CD4-positive, alpha-beta T cell treated with Interleukin-2 at 100 ng/mL for 4 hours (primary cell): ENCODE measurements around the gene TANC2.
"Not testable (repeated sequence)": the region's sequence is repeated elsewhere in the genome, so short reads cannot be mapped to it uniquely, and the experiment has no call there.

Experiments
- DNase-seq: peaks from one replicate; pipeline ENCODE4 v3.0.0-alpha.2; 2020; ENCODE audit warnings: low spot score

TANC2 gene

DNA sequence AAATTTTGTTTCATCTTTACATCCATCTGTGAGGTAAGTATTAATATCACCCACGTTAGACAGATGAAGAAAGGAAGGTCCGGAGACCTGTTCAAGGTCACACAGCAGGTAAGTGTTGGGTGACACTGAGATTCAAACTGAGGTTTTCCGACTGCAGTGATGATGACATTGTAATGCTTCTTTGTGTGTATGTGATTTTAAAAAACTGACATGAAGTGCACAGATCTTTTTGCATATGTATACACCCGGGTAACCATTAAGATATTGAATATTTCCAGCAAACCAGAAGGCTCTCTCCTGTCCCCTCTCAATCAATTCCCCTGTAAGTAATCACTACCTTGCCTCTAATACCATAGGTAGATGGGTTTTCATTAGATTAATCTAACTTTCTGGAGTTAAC, 1.5 kb upstream of the TANC2 start:
- no peak for DNase-seq

DNA sequence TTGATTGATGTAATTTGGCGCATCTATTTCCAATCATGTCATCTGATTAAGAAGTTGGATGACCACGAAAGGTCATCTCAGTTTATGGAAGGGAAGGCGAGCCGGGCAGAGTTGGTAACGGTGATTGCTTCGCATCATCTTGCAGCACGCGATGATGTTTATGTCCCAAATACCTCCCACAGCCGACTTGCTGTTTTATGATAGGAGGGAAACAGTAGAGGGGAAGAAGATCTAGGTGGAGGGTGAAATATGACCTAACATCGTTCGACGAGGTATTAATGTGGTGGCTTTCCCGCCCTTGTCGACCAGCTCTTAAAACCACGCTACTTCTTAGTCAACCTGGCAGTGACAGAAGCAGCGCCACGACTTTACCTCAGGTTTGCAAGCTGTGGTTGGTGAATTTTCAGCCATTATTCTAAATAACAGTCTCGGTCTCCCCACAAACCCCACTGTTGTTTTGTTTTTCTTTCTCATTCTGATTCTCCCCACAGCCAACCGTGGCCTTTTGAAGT, 805 bp upstream of the TANC2 start:
- DNase-seq, result peak; percentile 40

DNA sequence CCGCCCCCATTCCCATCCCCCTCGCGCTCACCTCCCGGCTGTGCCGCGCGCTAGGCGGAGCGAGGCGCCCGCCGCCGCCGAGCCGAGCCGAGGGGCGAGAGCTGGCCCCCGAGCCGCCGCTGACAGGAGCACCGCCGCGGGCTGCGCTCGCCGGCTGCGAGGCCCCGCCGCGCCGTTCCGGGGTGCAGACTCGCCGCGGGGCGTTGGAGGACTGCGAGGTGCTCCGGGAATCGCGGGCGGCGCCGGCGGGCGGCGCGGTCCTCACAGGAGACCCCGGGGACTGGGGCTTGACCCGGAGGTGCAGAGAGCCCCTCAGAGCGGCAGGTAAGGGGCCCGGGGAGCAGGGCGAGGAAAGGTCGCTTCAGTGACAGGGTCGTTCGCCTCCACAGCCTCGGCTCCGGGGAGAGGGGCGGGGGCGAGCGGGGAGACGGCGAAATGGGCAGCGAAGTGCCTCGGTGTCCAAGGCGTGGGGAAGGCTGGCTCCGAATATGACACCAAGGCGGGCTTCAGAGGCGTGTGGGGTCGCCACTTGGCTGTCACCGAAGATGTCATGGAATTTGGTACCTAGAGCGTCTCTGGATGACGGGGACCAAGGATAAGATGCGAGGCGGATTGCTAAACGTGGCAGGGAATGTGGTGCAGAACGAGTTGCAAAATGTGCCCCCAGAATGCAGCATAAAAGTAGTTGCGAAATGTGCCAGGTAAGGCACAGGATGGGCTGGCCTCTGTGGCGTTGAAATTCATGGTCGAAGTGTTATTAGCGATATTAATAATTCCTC, 580 bp downstream of the TANC2 start:
- DNase-seq, result no peak

DNA sequence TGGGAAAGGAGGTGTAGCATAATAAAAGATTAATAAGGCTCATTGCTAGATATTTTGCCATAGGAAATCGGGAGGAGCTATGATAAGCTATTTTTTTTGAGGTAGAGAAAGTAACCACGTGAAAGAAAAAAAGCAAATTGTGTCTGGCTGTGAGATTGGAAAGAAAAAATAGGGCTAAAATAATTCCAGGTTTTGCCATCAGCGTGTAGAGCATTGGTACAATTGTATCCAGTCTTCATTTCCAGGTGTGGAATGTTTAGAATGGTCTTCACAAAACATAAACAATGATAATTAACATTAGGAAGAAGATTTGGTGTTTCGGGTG, 1.1 kb downstream of the TANC2 start:
- no peak for DNase-seq

DNA sequence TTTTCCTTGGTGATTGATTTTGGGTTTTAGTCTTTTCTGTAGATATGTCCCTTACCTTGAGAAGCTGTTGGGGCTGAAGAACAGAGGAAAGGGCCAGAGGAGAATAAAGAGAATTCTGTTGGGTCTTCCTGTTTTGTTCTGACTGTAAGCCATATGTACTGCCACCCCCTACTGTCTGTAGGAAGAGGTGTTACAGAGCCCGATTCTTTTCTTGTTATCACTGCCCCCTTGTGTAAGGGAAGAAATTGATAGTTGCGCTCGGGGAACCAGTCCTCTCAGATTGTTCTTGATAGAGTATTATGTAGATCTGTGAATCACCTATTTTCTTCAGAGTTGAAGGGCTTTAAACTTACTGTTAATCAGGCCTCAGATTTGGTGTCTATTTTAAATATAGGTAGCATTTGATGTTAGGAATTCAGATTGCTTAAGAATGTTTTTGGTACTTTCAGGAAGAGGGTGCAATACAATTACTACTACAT, 2.4 kb downstream of the TANC2 start:
- peak; percentile 84 for DNase-seq

DNA sequence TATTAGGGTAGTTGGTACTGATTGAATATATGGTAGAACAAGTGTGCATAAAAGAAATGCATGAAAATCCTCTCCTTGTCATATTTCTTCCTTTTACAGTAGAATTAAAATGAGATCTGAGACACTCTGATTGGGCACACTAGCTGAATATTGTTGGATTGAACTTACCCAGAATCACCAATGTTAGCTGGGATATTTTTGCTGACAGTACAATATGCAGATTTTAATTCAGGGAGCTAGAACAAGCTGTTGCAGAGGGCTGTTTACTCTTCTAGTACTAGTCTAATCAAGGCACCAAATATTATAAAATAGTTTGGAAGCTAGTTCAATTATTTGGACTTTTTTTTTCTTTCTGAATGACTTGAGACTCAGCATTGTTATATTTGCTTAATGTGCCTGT, 4.6 kb downstream of the TANC2 start:
- DNase-seq, result no peak

DNA sequence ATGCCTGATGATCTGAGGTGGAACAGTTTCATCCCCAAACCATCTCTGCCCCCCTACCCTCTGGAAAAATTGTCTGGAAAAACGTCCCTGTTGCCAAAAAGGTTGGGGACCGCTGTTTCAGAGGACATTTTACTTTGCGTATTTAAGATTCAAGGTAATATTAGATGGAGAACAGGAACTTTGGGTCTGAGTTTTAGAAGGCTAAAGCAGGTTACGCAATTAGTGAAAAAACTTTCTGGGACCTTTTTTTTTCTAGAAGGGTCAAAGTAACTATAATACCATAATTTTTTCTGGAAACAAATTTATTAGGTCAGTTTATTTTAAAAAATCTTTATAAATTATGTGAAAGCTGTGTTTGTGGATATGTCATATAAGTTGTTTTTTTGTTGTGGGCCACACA, 5.8 kb downstream of the TANC2 start:
- no peak for DNase-seq

DNA sequence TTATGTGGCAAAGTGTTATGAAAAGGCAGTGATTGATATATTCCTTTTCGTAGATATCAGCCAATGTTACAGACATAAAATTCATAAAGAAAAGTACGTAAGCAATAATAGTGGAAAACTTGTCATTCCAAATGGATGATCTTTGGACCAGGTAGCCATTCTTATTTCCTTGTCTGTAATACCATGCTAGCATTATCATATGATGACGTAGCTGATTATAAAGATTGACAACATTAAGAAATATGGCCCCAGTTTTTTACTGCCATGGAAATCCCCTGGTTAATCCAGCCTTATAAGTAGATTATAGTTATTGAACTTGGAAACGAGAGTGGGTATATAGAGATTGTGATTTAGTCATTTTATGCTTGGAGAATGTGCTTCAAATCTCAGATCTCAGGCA, 8.8 kb downstream of the TANC2 start:
- DNase-seq, result no peak

DNA sequence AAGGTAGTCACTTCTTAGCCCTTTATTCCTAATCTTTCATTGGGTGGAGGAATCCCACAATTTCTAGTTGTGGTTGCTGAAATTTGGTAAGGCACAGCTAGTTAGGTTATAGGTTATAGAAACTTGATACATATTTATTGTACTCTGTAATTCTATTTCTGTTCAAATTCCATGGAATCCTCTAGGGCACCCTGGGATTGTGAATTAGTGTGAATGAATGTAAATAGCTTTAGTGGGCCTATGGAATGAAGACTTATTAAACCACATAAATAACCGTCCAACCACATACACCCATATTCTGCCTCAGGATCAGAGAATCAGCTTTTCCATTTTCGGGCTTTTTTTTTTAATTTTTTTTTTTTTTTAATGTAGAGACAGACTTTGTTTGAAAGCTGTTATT, 9.2 kb downstream of the TANC2 start:
- no peak for DNase-seq

DNA sequence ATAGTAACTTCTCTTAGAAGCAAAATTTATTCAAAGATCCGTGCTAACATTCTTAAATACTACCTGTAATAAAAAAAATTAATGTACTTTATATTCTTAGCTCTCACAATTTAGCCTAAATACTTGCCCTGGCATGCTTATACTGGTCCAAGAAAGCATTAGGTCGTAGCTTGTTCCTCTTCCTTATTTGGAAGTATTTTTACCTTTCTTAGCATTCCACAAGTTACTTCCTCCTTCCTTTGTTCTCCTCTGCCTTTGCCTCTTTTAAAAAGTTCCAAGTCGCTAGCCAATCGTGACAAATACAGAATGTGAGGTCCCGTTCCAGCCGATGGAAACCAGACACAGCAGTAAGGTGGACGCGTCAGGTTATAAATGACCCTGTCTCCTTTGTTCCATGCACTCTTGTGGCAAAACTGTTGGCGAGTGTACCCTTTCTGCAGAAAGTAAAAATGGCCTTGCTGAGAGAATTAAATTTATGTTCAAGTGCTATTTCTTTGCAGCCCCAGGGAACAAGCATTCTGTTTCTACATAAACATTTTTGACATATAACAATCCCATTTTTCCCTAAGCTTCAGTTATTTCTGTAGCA, 10.7 kb downstream of the TANC2 start:
- DNase-seq, result not testable (repeated sequence)

DNA sequence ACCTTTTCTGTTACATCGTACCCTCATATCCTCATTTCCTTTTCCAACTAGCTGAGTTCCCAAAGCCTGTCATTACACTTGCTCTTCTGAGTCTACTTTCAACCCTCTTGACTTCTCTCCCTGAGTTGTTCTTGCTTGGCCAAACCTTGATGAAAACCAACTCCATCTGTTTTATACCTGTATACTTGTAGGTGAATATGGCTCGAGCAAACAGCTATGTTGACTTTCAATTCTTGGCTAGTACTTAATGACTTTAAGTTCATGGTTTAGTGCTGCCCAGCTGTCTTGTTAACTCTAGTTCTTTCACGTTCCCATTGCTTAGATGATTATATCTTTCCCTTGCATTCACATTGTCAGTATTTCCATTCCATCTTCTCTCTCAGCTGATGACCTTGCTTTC, 14.8 kb downstream of the TANC2 start:
- no peak for DNase-seq

DNA sequence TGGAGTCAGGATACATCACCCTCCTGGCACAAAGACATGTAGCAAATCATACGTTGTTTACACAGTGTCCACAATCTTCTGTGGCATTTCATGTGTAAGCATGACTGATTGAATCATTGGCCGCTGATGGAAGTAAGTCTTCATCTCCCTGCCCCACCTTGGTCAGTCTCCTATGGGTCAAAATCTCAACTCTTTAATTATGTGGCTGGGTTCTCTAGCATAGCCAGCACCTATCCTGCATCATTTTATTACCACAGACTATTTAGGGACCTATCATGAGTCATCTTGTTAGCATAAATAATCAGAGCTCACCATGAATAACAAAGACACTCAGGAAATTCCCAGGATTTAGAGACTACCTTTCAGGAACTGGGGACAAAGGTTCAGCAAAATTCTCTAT, 15.9 kb downstream of the TANC2 start:
- no peak for DNase-seq

DNA sequence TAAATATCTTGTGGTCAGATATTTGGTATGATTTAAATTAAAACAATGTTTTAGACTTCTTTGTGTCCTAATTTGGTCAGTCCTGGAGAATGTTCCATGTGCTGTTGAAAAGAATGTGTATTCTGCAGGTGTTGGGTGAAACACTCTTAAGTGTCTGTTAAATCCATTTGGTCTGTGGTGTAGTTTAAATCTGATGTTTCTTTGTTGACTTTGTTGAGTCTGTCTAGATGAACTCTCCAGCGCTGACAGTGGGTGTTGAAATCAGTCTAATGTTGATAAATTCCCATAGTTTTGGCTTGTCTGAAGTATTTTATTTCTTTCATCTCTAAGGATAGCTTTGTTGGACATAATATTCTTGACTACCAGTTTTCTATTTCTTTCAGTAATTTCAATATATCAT, 18.8 kb downstream of the TANC2 start:
- no peak for DNase-seq

DNA sequence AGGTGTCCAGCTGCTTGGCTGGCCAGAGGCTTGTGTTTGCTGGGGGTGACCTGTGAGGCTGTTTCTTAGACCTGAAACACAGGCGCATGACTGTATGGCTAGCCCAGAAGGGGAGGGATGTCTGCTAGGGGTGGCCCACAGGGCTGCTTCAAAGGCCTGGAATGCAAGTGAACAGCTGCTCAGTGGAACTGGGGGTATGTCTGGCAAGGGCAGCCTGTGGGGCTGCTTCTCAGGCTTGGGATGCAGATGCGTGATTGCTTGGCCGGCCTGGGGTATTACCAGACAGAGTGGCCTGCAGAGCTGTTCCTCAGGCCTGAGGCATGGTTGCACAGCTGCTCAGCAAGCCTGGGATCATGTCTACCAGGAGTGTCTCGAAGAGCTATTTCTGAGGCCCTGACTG, 20.5 kb downstream of the TANC2 start:
- DNase-seq, result no peak

DNA sequence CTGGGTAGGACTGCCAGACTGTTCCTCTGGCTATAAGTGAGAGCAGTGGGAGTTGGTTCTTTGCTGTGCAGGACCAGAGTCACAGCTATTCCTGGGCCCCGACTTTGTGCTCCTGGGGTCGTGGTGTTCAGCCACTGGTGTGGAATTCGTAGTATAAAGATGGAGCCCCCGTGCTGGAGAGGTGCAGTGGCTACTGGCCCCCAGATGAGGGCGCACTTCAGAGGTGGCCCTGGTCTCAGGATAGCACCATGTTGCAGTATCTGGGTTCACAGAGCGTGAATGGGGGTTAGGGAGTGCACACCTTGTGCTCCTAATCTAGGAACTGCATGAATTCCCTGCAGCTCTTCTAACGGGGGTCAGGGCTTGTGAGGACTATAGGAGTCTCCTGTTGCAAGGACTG, 21.1 kb downstream of the TANC2 start:
- no peak for DNase-seq

DNA sequence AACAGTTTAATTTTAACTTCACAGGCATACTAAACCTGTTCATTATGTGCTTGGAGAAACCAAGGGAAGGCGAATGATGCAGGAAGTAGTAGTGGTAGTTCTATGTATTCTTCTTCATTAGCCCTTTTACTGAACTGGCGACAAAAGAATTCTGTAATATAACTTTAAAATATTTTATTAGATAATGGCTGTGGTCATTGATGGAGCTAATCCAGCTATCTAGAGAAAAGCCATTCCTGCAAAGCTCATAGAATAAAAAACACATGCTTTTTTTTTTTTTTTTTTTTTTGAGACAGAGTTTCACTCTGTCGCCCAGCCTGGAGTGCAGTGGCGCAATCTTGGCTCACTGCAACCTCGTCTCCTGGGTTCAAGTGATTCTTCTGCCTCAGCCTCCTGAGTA, 23.5 kb downstream of the TANC2 start:
- no peak for DNase-seq

DNA sequence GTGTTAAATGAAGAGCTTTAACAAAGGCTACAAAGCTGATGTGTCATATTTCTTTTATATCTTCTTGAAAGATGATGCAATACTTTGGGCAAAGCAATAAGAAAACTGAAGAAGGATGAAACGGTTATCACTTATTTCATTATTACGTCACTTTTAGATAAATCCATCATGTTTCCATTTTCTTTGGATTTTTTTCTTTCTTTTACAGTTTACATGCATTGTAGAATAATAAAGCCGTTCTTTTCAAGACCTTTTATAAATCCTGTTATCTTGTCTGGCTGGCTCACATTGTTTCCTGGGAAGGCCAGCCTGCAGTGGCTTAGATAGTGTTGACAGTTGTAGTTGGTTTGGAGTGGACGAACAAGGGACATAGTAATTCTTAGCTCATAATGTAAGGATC, 28.9 kb downstream of the TANC2 start:
- DNase-seq, result no peak

DNA sequence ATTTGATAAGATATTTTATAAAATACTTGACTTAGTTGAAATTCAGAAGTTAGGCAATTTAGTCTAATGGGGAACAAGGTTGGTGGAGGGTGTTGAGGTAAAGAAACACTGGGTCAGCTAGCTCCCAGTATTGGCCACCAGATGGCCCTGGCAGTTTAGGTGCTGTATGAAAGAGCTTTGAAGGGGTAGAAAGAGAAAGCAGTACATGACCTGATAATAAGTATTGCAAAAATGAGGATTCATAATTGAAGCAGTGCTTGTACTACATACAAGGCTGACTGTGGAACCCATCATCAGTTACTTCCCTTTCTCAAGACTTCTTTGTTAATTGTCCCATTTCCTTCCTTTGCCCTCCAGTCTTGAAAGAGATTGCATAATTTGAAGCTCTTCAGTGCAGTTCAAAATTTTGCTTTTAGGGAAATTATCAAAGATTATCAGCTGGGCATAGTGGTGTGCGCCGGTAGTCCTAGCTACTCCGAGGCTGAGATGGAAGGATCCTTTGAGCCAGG, 29.4 kb downstream of the TANC2 start:
- peak; percentile 12 for DNase-seq

DNA sequence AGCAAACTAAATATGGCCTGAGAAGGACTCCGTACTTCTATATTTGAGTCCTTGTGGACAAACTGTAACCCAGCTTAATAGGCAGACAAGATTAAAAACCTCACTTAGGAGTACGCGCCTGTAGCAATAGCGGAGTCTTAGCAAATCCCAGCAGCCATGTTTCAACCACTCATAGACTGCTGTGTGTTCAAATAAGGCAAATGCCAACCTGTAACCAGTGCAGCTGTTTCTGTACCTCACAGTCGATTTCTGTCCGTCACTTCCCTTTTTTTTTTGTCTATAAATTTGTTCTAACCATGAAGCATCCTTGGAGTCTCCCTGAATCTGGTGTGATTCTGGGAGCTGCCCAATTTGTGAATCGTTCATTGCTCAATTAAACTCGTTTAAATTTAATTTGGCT, 30.2 kb downstream of the TANC2 start:
- no peak for DNase-seq

DNA sequence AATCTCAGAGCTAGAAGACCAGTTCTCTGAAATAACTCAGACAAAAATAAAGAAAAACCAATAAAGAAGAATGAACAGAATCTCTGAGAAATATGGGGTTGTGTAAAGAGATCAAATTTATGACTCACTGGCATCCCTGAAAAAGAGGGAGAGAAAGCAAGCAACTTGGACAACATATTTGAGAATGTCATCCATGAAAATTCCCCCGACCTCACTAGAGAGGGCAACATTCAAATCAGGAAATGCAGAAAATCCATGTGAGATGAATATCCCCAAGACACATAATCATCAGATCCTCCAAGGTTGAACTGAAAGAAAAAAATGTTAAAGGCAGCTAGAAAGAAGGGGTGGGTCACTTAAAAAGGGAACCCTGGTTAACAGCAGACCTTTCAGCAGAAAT, 32.1 kb downstream of the TANC2 start:
- no peak for DNase-seq

DNA sequence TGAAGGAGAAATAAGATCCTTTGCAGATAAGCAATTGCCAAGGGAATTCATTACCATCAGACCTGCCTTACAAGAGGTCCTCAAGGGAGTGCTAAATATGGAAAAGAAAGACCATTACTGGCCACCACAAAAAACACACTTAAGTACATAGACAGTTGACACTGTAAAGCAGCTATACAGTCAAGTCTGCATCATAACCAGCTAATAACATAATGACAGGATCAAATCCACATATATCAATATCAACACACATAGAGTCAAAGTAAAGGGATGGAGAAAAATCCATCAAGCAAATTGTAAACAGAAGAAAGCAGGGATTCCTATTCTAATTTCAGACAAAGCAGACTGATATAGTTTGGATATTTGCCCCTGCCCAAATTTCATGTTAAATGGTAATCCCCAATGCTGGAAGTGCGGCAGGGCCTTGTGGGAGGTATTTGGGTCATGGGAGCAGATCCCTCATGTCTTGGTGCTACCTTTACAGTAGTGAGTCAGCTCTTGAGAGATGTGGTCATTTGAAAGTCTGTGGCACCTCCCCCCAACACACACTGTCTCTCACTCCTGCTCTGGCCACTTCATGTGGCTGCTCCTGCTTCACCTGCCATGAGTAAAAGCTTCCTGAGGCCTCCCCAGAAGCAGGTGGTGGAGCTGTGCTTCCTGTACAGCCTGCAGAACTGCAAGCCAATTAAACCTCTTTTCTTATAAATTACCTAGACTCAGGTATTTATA, 32.8 kb downstream of the TANC2 start:
- DNase-seq, result no peak

DNA sequence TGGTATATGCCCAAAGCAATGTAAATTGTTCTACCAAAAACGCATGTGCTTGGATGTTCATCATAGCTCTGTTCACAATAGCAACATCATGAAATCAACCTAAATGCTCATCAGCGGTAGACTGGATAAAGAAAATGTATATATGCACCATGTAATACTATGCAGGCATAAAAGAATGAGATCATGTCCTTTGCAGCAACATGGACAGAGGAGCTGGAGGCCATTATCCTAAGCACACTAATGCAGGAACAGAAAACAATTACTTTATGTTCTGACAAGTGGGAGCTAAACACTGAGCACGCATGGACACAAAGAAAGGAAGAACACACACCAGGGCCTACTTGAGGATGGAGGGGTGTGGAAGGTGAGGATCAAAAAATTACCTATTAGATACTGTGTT, 33.7 kb downstream of the TANC2 start:
- DNase-seq, result no peak
